Endothelial cell (in vitro differentiated cells): ENCODE results near the gene ATXN7L1. TPM values are rescaled to one million over a fixed set of nuclear protein-coding genes. Genes with fewer than 3 reads are reported as not detected.
A peak's percentile ranks its signal among the peaks of the same experiment; 100 is the strongest.

ENCODE experiments used
- DNase-seq: peaks from one replicate; pipeline ENCODE4 v3.0.0; 2021; ENCODE audit warnings: low spot score
- H3K27ac Mint-ChIP-seq: one replicate; pipeline ENCODE4 v1.8.0; 2021; ENCODE audit warnings: mixed read lengths, inconsistent platforms; ENCODE audit not compliant: unreplicated experiment
- H3K27me3 Mint-ChIP-seq: one replicate; pipeline ENCODE4 v1.8.0; 2021; ENCODE audit warnings: mild to moderate bottlenecking, moderate library complexity, mixed read lengths, inconsistent platforms; ENCODE audit not compliant: unreplicated experiment
- H3K36me3 Mint-ChIP-seq: one replicate; pipeline ENCODE4 v1.8.0; 2021; ENCODE audit warnings: mild to moderate bottlenecking, low read depth, mixed read lengths, inconsistent platforms; ENCODE audit not compliant: unreplicated experiment
- H3K4me1 Mint-ChIP-seq: one replicate; pipeline ENCODE4 v1.8.0; 2021; ENCODE audit warnings: mild to moderate bottlenecking, mixed read lengths, inconsistent platforms; ENCODE audit not compliant: unreplicated experiment
- H3K4me3 Mint-ChIP-seq: one replicate; pipeline ENCODE4 v1.8.0; 2021; ENCODE audit warnings: mild to moderate bottlenecking, mixed read lengths, inconsistent platforms; ENCODE audit not compliant: unreplicated experiment
- H3K9me3 Mint-ChIP-seq: one replicate; pipeline ENCODE4 v1.8.0; 2021; ENCODE audit warnings: mixed read lengths, inconsistent platforms; ENCODE audit not compliant: unreplicated experiment
- CTCF ChIP-seq: fragments of 200-600 bp; sonication (generic); IDR thresholded peaks from one replicate; pipeline ENCODE4 v1.5.0; 2021; ENCODE audit warnings: antibody characterized with exemption; ENCODE audit not compliant: unreplicated experiment
- total RNA-seq: library from RNA; stranded (reverse); fragmentation: NEBNext Ultra II Directional; extraction: Animal tissue kit (Norgen Biotek cat#: 25700); gene quantifications from one replicate; pipeline ENCODE4 v1.2.1, GENCODE V29; 2021; ENCODE audit not compliant: unreplicated experiment

The ATXN7L1 gene
- total RNA-seq, 1 donor from 2014 or later: 18.4 TPM

- Mint-ChIP-seq H3K27ac (no peak overlapping the region), H3K4me1 (no peaks in the 10 kb centered on the region), H3K4me3 (no peak overlapping the region), H3K27me3 (no peaks in the 10 kb centered on the region), H3K9me3 (no peaks in the 10 kb centered on the region), H3K36me3 (peaks cover 9% of the 10 kb centered on the region)
- TF ChIP-seq CTCF: no peak
- no peak for DNase-seq
Observed at GRCh38 chr7:105567024-105567423, 309.4 kb downstream of the ATXN7L1 start.

- no peak for TF ChIP-seq CTCF
- H3K4me1 Mint-ChIP-seq: no peaks in the 10 kb centered on the region
- no peaks in the 10 kb centered on the region for H3K27me3 Mint-ChIP-seq
- peaks cover 9% of the 10 kb centered on the region for H3K36me3 Mint-ChIP-seq
- no peak overlapping the region for H3K27ac Mint-ChIP-seq
- H3K4me3 Mint-ChIP-seq: no peak overlapping the region
- no peak for DNase-seq
- no peaks in the 10 kb centered on the region for H3K9me3 Mint-ChIP-seq
Observed at GRCh38 chr7:105565190-105565589, 311.2 kb downstream of the ATXN7L1 start.

GRCh38 chr7:105559926-105560325 lies 316.5 kb downstream of the ATXN7L1 start:
- no peaks in the 10 kb centered on the region for H3K9me3 Mint-ChIP-seq
- no peaks in the 10 kb centered on the region for H3K4me1 Mint-ChIP-seq
- H3K4me3 Mint-ChIP-seq: no peak overlapping the region
- peak overlapping the region; percentile 59 for H3K27ac Mint-ChIP-seq
- no peak for DNase-seq
- peaks cover 4% of the 10 kb centered on the region for H3K36me3 Mint-ChIP-seq
- no peaks in the 10 kb centered on the region for H3K27me3 Mint-ChIP-seq
- no peak for TF ChIP-seq CTCF

Other genes with a start within 250 kb of the ATXN7L1 start
- 10.6 TPM for gene CDHR3, start 86.7 kb upstream of the ATXN7L1 start, total RNA-seq
- 92.7 TPM for gene SYPL1, start 235.7 kb upstream of the ATXN7L1 start, total RNA-seq